Fibroblast of lung (primary cell): ENCODE results near the gene LTB. TPM values are rescaled to one million over a fixed set of nuclear protein-coding genes. Genes with fewer than 3 reads are reported as not detected.

Source experiments
- DNase-seq, 2 donors: peaks; one replicate each; pipeline versions ENCODE4 v3.0.0 to v3.0.0-alpha.2; 2010; ENCODE audit warnings: low read depth in 2 of 2
- H2AFZ ChIP-seq: 2 replicates; pipeline ENCODE4 v1.5.1; 2012; ENCODE audit warnings: low read length, control low read depth, inconsistent platforms
- H3K27ac ChIP-seq: 2 replicates; pipeline ENCODE4 v1.5.1; 2011; ENCODE audit warnings: low read length, control low read depth; ENCODE audit not compliant: insufficient read depth
- H3K27me3 ChIP-seq: 2 replicates; pipeline ENCODE4 v1.5.1; 2011; ENCODE audit warnings: mild to moderate bottlenecking, low read length; ENCODE audit not compliant: control insufficient read depth, insufficient read depth
- H3K36me3 ChIP-seq: 2 replicates; pipeline ENCODE4 v1.5.1; 2011; ENCODE audit warnings: low read length; ENCODE audit not compliant: control insufficient read depth, insufficient read depth
- H3K4me1 ChIP-seq: 2 replicates; pipeline ENCODE4 v1.5.1; 2011; ENCODE audit warnings: low read length; ENCODE audit not compliant: control insufficient read depth, insufficient read depth; ENCODE audit errors: extremely low read depth
- H3K4me2 ChIP-seq: 2 replicates; pipeline ENCODE4 v1.5.1; 2011; ENCODE audit warnings: low read length, control low read depth; ENCODE audit not compliant: insufficient read depth; ENCODE audit errors: extremely low read depth
- H3K4me3 ChIP-seq, 4 experiments: fragments of 200-600 bp in 1 of 4; sonication (generic) in 1 of 4; replicated peaks in 1 of 4; 2 replicates each; pipeline ENCODE4 v1.5.1; 2011 to 2016; ENCODE audit warnings: low read length in 4 of 4, low read depth in 3 of 4, mild to moderate bottlenecking in 3 of 4, control low read depth in 2 of 4, inconsistent platforms in 1 of 4, mixed read lengths in 1 of 4; ENCODE audit not compliant: insufficient read depth in 1 of 4; ENCODE audit errors: control extremely low read depth in 1 of 4
- H3K79me2 ChIP-seq: 2 replicates; pipeline ENCODE4 v1.5.1; 2012; ENCODE audit warnings: mild to moderate bottlenecking, low read length, inconsistent platforms; ENCODE audit not compliant: control insufficient read depth, insufficient read depth
- H3K9ac ChIP-seq: 2 replicates; pipeline ENCODE4 v1.5.1; 2011; ENCODE audit warnings: mild to moderate bottlenecking, low read length, control low read depth; ENCODE audit not compliant: insufficient read depth
- H3K9me3 ChIP-seq: 2 replicates; pipeline ENCODE4 v1.5.1; 2012; ENCODE audit warnings: low read depth, low read length; ENCODE audit not compliant: control insufficient read depth, insufficient read depth
- H4K20me1 ChIP-seq: 2 replicates; pipeline ENCODE4 v1.5.1; 2011; ENCODE audit warnings: low read length; ENCODE audit not compliant: control insufficient read depth, insufficient read depth; ENCODE audit errors: extremely low read depth
- EZH2 ChIP-seq: IDR thresholded peaks from 2 replicates; pipeline ENCODE4 v1.5.1; 2012; ENCODE audit warnings: low read length, control low read depth, mild to moderate bottlenecking; ENCODE audit errors: missing control alignments
- polyA plus RNA-seq, 2 donors: library from polyadenylated mRNA; depleted of rRNA in 1 of 2; stranded (reverse) in 1 of 2; unstranded in 1 of 2; fragments of >200 nt; gene quantifications; 2 replicates each; pipeline ENCODE4 v1.2.1, GENCODE V29; 2011 to 2012; ENCODE audit warnings: missing spikeins in 1 of 2
- total RNA-seq: library from RNA; depleted of rRNA; stranded (reverse); fragments of >200 nt; gene quantifications from 2 replicates; pipeline ENCODE4 v1.2.1, GENCODE V29; 2014
- TF ChIP-seq, protein P1 (sequence below), 2 donors: IDR thresholded peaks in 1 of 2; conservative IDR thresholded peaks in 1 of 2; 1 replicate in 1 of 2; 2 replicates in 1 of 2; pipeline ENCODE4 v1.5.1; 2011 to 2012; ENCODE audit warnings: low read length in 2 of 2, control low read depth in 1 of 2, inconsistent platforms in 1 of 2, low read depth in 1 of 2, mild to moderate bottlenecking in 1 of 2

The LTB gene
- total and polyA plus RNA-seq, 2 donors (not counting 1 experiment from before 2014, with no cell fraction given): not detected

DNA sequence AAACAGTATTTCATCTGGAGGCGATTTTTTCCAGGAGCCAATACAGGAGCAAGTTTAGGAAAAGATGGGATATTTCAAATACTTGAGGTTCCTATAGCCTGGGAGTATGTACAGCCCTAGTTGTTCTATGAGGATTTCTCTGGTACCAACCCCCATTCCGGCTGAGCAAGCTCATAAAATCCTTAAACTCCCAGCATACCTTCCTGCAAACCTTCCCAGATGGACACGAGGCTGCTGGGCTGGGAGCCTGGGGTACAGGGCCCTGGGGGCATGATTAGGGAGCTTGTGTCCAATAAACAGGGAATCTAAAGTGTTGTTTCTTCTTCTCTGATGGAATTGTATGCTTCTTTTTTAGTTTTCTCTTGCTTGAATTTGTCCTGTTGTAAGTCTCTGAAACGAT, 39.8 kb upstream of the LTB start:
- Histone ChIP-seq H2AFZ (no peak overlapping the region), H3K36me3 (peaks cover 21% of the 10 kb centered on the region), H4K20me1 (no peaks in the 10 kb centered on the region), H3K27me3 (no peaks in the 10 kb centered on the region), H3K9ac (peak overlapping the region; percentile 95), H3K79me2 (peaks cover 51% of the 10 kb centered on the region), H3K9me3 (no peaks in the 10 kb centered on the region), H3K27ac (peak overlapping the region; percentile 100), H3K4me1 (peaks cover 2% of the 10 kb centered on the region), H3K4me2 (peak overlapping the region; percentile 99), H3K4me3 (peak overlapping the region; percentile 75 to 99 (median 92))
- DNase-seq: no peak
- TF ChIP-seq, protein P1, sequence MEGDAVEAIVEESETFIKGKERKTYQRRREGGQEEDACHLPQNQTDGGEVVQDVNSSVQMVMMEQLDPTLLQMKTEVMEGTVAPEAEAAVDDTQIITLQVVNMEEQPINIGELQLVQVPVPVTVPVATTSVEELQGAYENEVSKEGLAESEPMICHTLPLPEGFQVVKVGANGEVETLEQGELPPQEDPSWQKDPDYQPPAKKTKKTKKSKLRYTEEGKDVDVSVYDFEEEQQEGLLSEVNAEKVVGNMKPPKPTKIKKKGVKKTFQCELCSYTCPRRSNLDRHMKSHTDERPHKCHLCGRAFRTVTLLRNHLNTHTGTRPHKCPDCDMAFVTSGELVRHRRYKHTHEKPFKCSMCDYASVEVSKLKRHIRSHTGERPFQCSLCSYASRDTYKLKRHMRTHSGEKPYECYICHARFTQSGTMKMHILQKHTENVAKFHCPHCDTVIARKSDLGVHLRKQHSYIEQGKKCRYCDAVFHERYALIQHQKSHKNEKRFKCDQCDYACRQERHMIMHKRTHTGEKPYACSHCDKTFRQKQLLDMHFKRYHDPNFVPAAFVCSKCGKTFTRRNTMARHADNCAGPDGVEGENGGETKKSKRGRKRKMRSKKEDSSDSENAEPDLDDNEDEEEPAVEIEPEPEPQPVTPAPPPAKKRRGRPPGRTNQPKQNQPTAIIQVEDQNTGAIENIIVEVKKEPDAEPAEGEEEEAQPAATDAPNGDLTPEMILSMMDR (conservative IDR thresholded peaks at IDR 0.05 in 1 of 2, IDR thresholded peaks at IDR 0.05 in 1 of 2; ENCODE audit: low read depth in 1 of 2, low read length in 2 of 2): no peak
- TF ChIP-seq EZH2: no peak

DNA sequence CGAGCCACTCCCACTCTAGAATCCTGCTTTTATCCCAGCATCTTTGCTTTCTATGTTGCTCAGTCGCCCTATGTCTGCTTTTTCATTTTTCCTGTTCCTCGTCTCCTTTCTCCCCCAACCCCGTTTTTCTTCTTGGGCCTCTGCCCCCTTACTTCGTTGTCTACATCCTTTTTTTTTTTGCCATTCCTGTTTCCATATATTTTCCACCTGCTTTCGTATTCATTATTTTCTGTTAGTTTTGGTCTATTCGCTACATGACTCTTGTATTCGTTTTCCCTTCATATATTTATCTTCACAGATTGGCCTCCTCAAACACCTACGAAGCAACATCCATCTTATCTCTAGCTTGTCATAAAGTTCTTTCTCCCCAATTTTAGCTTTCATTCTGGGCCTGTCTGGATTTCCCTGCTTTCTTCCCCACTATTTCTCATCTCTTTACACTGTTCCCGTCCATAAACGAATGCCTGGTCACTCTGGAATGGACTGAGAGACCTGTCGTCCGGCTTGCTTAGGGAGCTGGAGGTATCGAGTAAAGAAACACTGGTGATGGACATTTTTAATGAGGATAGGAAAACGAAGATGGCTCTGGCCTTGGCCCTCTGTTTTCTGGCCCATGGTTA, 39.2 kb upstream of the LTB start:
- peak overlapping the region; percentile 100 for H3K27ac ChIP-seq
- H3K4me2 ChIP-seq: peak overlapping the region; percentile 99
- peaks cover 51% of the 10 kb centered on the region for H3K79me2 ChIP-seq
- no peaks in the 10 kb centered on the region for H3K9me3 ChIP-seq
- peaks cover 19% of the 10 kb centered on the region for H3K36me3 ChIP-seq
- peak overlapping the region; percentile 75 to 99 (median 92) for H3K4me3 ChIP-seq
- H3K27me3 ChIP-seq: no peaks in the 10 kb centered on the region
- H2AFZ ChIP-seq: no peak overlapping the region
- peak overlapping the region; percentile 95 for H3K9ac ChIP-seq
- no peaks in the 10 kb centered on the region for H4K20me1 ChIP-seq
- DNase-seq: no peak
- TF ChIP-seq, protein P1 (conservative IDR thresholded peaks at IDR 0.05 in 1 of 2, IDR thresholded peaks at IDR 0.05 in 1 of 2; ENCODE audit: low read depth in 1 of 2, low read length in 2 of 2): no peak
- TF ChIP-seq EZH2: no peak
- peaks cover 2% of the 10 kb centered on the region for H3K4me1 ChIP-seq

DNA sequence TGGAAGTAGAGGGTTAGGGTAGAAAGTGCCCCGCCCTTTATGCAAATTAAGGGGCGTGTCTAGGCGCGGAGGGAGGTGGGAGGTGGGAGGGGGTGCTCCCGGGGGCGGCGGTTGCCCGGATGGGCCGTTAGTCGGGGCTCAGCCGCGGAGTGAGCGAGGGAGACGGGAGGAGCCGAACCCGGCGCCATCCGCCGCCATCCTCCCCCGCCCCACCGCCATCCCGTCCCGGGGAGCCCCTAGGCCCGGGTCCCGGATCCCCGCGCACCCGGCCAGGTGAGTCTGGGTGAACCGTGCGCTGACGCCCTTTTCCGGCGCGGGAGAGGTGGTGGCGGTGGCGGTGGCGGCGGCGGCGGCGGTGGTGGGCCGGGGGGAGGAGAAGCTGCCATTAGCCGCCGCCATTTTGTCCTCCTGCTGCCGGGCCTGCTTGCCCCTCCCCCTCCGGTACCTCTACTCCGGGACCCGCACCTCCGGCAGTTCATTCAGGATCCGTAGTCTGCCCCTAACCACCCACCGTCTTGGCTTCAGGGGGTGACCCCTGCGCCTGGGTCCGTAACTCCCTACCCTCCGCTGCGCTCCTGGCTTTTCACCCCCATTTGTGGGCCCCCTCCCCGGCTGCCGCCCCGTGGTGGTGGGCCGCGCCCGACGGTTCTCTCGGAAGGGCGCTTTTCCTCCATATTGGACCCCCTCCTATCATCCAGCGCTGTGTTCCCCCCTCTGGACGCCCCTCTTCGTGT, 38.5 kb upstream of the LTB start, which contains the start of gene PRRC2A:
PRRC2A (plus strand) TSS at position 130 of the 734 bp plus-strand sequence. CDS start 2,075 bp downstream, outside the sequence.
- Histone ChIP-seq H3K36me3 (peaks cover 16% of the 10 kb centered on the region), H3K9me3 (no peaks in the 10 kb centered on the region), H3K27ac (peak within 1 kb of the TSS; percentile 100), H3K4me2 (peak within 1 kb of the TSS; percentile 99), H3K9ac (peak within 1 kb of the TSS; percentile 95), H3K4me3 (peak within 1 kb of the TSS; percentile 81 to 99 (median 92)), H3K79me2 (peaks cover 46% of the 10 kb centered on the region), H3K4me1 (peaks cover 2% of the 10 kb centered on the region), H3K27me3 (no peaks in the 10 kb centered on the region), H2AFZ (peak within 1 kb of the TSS; percentile 91), H4K20me1 (no peaks in the 10 kb centered on the region)
- DNase-seq: peak in 1 of 2 donors; percentile 68
- no peak for TF ChIP-seq EZH2
- TF ChIP-seq, protein P1 (conservative IDR thresholded peaks at IDR 0.05 in 1 of 2, IDR thresholded peaks at IDR 0.05 in 1 of 2; ENCODE audit: low read depth in 1 of 2, low read length in 2 of 2): no peak
